Thoracic aorta endothelial cell (primary cell): ENCODE measurements around the gene HLA-DOB. TPM values are rescaled to one million over a fixed set of nuclear protein-coding genes. Genes with fewer than 3 reads are reported as not detected.

Experiments used
- total RNA-seq: library from RNA; depleted of rRNA; stranded (reverse); fragments of >200 nt; gene quantifications from 2 replicates; pipeline ENCODE4 v1.2.3, GENCODE V29; 2012

The HLA-DOB gene
- total RNA-seq = not detected in 2 replicates

GRCh38 chr6:32816746-32817204, at the start of gene HLA-DOB:
Gene HLA-DOB (minus strand): TSS chr6:32817002. CDS start chr6:32816951, 51 bp downstream.

GRCh38 chr6:32853541-32854375, 37.0 kb upstream of the HLA-DOB start, which contains the start of the genes PSMB9 and TAP1:
Gene PSMB9 (plus strand): TSS chr6:32854192. CDS start chr6:32854230, 38 bp downstream.
Gene TAP1 (minus strand): TSS chr6:32853704. CDS start chr6:32853636, 68 bp downstream.

GRCh38 chr6:32843979-32844838, 27.4 kb upstream of the HLA-DOB start, which contains the start of gene PSMB8:
Gene PSMB8 (minus strand): TSS chr6:32844047. CDS start chr6:32843996, 51 bp downstream.

GRCh38 chr6:32838114-32838958, 21.5 kb upstream of the HLA-DOB start, which contains the start of gene TAP2:
Gene TAP2 (minus strand): TSS chr6:32838739. CDS start chr6:32838233, 506 bp downstream.

GRCh38 chr6:32763421-32763820, 53.4 kb downstream of the HLA-DOB start, which contains the start of gene HLA-DQB2:
Gene HLA-DQB2 (minus strand): TSS chr6:32763532. CDS start chr6:32763470, 62 bp downstream.

Other genes with a start within 250 kb of the HLA-DOB start
- 0.93 TPM in 1 of 2 replicates, not detected in the other for gene HLA-DRB1, start 227.2 kb downstream of the HLA-DOB start, total RNA-seq
- not detected in 2 replicates for gene HLA-DQA1, start 179.6 kb downstream of the HLA-DOB start, total RNA-seq
- gene HLA-DQB1, start 150.3 kb downstream of the HLA-DOB start, total RNA-seq = not detected in 2 replicates
- gene HLA-DQA2, start 75.6 kb downstream of the HLA-DOB start, total RNA-seq = not detected in 2 replicates
- gene HLA-DQB2, start 53.5 kb downstream of the HLA-DOB start, total RNA-seq = 0.07 TPM in 1 of 2 replicates, not detected in the other
- 20.1 and 28.1 TPM in 2 replicates for gene TAP2, start 21.7 kb upstream of the HLA-DOB start, total RNA-seq
- gene PSMB8, start 27.0 kb upstream of the HLA-DOB start, total RNA-seq = 29.1 and 49.2 TPM in 2 replicates
- 29.4 and 37.5 TPM in 2 replicates for gene TAP1, start 36.7 kb upstream of the HLA-DOB start, total RNA-seq
- 7.0 and 9.1 TPM in 2 replicates for gene PSMB9, start 37.2 kb upstream of the HLA-DOB start, total RNA-seq
- 0.27 and 0.50 TPM in 2 replicates for gene HLA-DMB, start 124.0 kb upstream of the HLA-DOB start, total RNA-seq
- 0.57 and 0.93 TPM in 2 replicates for gene HLA-DMA, start 136.1 kb upstream of the HLA-DOB start, total RNA-seq
- gene BRD2, start 151.6 kb upstream of the HLA-DOB start, total RNA-seq = 143 and 157 TPM in 2 replicates
- gene HLA-DOA, start 192.6 kb upstream of the HLA-DOB start, total RNA-seq = under 0.01 TPM in 1 of 2 replicates, not detected in the other